NB4 (cell line): ENCODE results near the gene WDR20.

Experiments used
- DNase-seq: peaks from one replicate; pipeline ENCODE4 v3.0.0; 2010; ENCODE audit warnings: low read depth
- H3K4me3 ChIP-seq: one replicate; pipeline ENCODE4 v1.5.1; 2011; ENCODE audit warnings: mild to moderate bottlenecking, low read depth, low read length, moderate library complexity
- MYC ChIP-seq: IDR thresholded peaks from 2 replicates; pipeline ENCODE4 v1.6.1; 2011; ENCODE audit warnings: low read depth, low read length
- POLR2A ChIP-seq: IDR thresholded peaks from 2 replicates; pipeline ENCODE4 v1.6.1; 2011; ENCODE audit warnings: mild to moderate bottlenecking; ENCODE audit not compliant: insufficient read length; ENCODE audit errors: extremely low read depth
- TF ChIP-seq, protein P1 (sequence below): IDR thresholded peaks from 2 replicates; pipeline ENCODE4 v1.6.1; 2011; ENCODE audit warnings: low read depth, low read length
- TF ChIP-seq, protein P2 (sequence below): IDR thresholded peaks from one replicate; pipeline ENCODE4 v1.5.1; 2012; ENCODE audit warnings: low read depth, low read length

WDR20 gene

DNA sequence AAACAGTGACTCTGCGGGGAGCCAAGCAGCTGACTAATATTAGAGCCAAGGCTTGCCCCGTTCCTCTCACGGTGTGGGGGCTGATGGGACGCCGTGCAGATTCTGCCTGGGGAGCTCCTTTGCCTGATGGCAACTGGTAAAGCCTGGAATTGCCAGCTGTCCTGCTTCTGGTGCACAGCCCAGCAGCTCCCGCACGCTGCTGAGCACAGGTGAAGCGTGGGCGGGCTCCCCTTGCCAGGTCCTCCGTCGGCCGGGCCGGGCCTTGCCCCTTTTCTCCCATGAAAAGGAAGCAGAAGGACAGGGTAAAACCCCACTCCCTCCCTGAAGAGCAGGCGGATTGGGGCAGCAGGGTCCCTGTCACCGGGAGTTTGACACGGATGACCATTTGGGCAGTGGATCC lies 79.0 kb downstream of the WDR20 start:
- H3K4me3 ChIP-seq: no peak overlapping the region
- DNase-seq: no peak
- TF ChIP-seq, protein P1, sequence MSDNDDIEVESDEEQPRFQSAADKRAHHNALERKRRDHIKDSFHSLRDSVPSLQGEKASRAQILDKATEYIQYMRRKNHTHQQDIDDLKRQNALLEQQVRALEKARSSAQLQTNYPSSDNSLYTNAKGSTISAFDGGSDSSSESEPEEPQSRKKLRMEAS: no peak

DNA sequence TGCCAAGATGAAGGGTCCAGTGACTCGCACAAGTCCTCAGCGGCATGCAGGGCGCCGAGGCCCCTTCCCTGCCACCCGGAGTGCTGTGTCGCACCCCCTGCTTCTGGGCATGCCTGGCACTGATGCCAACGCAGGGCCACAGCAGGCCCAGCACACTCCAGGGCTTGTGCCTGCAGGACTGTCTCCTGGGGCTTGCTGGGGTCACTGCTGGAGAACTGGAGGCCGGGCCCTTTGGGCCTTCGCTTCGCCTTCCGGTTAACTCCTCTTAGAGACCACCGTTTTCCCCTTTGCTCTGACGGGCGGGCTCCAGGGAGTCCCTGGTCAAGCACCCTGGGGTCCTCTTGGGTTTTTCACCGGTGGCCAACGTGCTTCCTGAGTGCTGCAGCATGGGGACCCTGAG lies 79.6 kb downstream of the WDR20 start:
- TF ChIP-seq MYC (no peak), POLR2A (no peak)
- TF ChIP-seq, protein P2, sequence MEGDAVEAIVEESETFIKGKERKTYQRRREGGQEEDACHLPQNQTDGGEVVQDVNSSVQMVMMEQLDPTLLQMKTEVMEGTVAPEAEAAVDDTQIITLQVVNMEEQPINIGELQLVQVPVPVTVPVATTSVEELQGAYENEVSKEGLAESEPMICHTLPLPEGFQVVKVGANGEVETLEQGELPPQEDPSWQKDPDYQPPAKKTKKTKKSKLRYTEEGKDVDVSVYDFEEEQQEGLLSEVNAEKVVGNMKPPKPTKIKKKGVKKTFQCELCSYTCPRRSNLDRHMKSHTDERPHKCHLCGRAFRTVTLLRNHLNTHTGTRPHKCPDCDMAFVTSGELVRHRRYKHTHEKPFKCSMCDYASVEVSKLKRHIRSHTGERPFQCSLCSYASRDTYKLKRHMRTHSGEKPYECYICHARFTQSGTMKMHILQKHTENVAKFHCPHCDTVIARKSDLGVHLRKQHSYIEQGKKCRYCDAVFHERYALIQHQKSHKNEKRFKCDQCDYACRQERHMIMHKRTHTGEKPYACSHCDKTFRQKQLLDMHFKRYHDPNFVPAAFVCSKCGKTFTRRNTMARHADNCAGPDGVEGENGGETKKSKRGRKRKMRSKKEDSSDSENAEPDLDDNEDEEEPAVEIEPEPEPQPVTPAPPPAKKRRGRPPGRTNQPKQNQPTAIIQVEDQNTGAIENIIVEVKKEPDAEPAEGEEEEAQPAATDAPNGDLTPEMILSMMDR: no peak
- TF ChIP-seq, protein P1: no peak
- no peak for DNase-seq
- H3K4me3 ChIP-seq: no peak overlapping the region

DNA sequence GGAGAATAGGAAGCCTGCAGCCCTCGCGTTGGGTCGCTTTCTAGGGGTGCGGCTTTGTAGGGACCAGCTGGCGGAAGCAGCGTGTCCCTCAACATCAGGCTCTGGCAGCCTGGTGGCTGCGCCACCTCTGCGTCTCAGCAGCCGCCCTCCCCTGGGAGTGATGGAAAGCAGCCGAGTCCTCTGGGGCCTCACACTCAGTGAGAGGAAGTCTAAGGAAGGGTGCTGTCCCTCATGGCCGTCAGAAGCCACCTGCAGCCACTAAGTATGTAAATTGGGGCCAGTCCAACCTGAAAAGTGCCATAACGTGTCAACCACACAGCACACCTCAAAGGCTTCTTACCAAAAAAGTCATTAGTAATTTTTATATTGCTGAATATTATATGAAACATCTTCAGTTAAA lies 80.3 kb downstream of the WDR20 start:
- H3K4me3 ChIP-seq: no peak overlapping the region
- TF ChIP-seq POLR2A: no peak
- TF ChIP-seq, protein P2: no peak
- TF ChIP-seq MYC: no peak
- TF ChIP-seq, protein P1: no peak
- no peak for DNase-seq

DNA sequence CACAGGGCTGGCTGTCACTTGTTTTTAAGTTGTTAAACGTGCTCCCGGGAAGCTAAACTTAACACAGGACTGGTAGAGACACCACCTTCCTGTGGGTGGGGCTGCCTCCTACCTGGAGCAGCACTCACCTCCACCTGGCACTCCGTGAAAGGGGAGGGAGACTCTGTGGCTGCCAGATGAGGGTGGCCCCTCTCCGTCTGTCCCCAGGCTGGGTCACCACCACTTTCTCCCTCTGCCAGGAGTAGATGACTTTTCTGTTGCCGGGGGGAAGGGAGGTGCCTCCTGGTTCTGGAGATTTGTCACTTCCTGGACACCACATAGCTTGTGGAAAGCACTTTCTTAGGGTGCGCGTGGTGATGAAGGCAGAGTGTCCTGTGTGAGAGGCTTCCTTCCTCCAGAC lies 81.3 kb downstream of the WDR20 start:
- H3K4me3 ChIP-seq: no peak overlapping the region
- peak; percentile 42 for DNase-seq
- TF ChIP-seq POLR2A (no peak), MYC (no peak)
- TF ChIP-seq, protein P2: no peak
- TF ChIP-seq, protein P1: no peak

DNA sequence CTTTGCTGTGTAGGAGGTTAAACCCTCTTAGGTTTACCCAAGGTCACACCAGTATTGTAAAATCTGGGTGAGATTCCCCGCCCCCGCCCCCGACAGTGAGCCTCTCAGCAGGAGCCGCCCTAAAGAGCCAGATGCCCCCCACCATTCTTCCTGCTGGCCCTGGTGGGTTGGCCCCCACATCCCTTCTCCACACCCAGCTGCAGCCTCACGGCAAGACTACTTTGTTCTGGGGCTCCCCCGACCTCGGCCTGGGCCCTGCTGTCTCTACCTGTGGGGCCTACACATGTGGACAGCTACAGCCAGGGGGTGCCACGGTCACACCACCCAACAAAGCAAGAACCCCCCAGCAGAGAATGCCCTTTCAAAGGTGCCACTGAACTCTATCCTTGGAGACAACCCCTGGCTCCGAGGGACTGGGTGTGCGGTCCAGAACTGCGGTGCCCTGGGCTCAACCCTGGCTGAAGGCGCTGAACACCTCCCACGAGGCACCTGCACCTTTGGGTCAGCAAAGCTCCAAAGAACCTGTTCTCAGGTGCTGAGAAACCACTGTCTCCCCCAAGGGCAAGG lies 82.4 kb downstream of the WDR20 start:
- no peak overlapping the region for H3K4me3 ChIP-seq
- no peak for DNase-seq
- TF ChIP-seq, protein P1: no peak
- TF ChIP-seq, protein P2: no peak
- TF ChIP-seq MYC (no peak), POLR2A (no peak)

DNA sequence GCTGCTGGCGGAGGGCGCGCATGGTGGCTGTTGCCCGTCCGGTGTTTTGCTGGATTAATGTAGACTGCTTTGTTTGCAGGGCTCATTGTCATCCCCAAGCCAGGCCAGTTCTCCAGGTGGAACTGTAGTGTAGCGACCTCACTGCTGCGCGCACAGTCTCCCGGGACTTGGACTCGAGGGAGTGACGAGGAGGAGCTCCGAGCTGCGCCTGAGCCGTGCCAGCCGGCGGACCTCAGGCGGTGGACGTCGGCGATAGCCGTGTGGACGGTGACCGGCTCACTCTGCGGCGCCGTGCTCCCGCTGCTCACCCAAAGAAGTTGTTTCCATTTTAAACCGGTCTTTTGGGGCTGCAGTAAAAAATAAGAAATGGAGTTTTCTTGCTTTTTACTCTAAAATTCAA lies 83.1 kb downstream of the WDR20 start:
- TF ChIP-seq, protein P1: no peak
- TF ChIP-seq, protein P2: no peak
- TF ChIP-seq MYC (no peak), POLR2A (no peak)
- no peak for DNase-seq
- no peak overlapping the region for H3K4me3 ChIP-seq
